HCT116 (cell line): ENCODE measurements around the gene SDSL. TPM values are rescaled to one million over a fixed set of nuclear protein-coding genes. Genes with fewer than 3 reads are reported as not detected.

Experiments used
- ATAC-seq: fragments of 200-7000 bp; cut with Tn5 transposase; 2 replicates; pipeline ENCODE4 v1.9.1; 2020; ENCODE audit warnings: mild to moderate bottlenecking, moderate library complexity
- BruUV-seq: library from RNA; stranded (reverse); fragments of 400-500 nt; replicated peaks from 2 replicates; lab custom pipeline; 2021; lab: Mats Ljungman, UMichigan
- CTCF ChIA-PET: fragments of 300-600 bp; sonication (Branson Sonifier 250); formaldehyde crosslinking; loops from one replicate; lab custom pipeline; 2021; ENCODE audit warnings: antibody characterized with exemption; lab: Charles Lee
- POLR2A ChIA-PET: fragments of 300-600, 350-600 bp; sonication (Branson Sonifier 250); formaldehyde crosslinking; loops from one replicate; lab custom pipeline; 2021; ENCODE audit warnings: antibody characterized with exemption; lab: Charles Lee
- RAD21 ChIA-PET, 2 experiments: fragments of 300-600 bp; sonication (Branson Sonifier 250); formaldehyde crosslinking; loops; one replicate each; lab custom pipeline; 2023; ENCODE audit warnings: low total read pairs in 2 of 2; ENCODE audit not compliant: uncharacterized antibody in 2 of 2, unreplicated experiment in 2 of 2, low non-redundant PET in 1 of 2; lab: Charles Lee
- DNase-seq: peaks from one replicate; pipeline ENCODE4 v3.0.0-alpha.2; 2010; ENCODE audit warnings: low read depth, low spot score
- H2AFZ ChIP-seq: fragments of 200-600 bp; shearing (Covaris generic), sonication (generic); 2 replicates; pipeline ENCODE4 v1.6.1; 2017; ENCODE audit warnings: low read depth, mixed run types, mixed read lengths, antibody characterized with exemption, low read length; ENCODE audit not compliant: poor library complexity, severe bottlenecking
- H3K27ac ChIP-seq: 2 replicates; pipeline ENCODE4 v1.5.1; 2012; ENCODE audit warnings: low read depth, low read length
- H3K27me3 ChIP-seq: fragments of 200-600 bp; sonication (generic); 2 replicates; pipeline ENCODE4 v1.6.1; 2016; ENCODE audit warnings: mixed run types, low read length, mixed read lengths; ENCODE audit not compliant: insufficient read depth
- H3K36me3 ChIP-seq, 2 experiments: fragments of 200-500 bp in 1 of 2; fragments of 200-600 bp in 1 of 2; sonication (Bioruptor generic) in 1 of 2; sonication (generic) in 1 of 2; 2 replicates each; pipeline versions ENCODE4 v1.5.1 to v1.6.1; 2014 to 2016; ENCODE audit warnings: low read length in 2 of 2, inconsistent platforms in 1 of 2, mixed read lengths in 1 of 2, mixed run types in 1 of 2; ENCODE audit not compliant: insufficient read depth in 2 of 2, control insufficient read depth in 1 of 2
- H3K4me1 ChIP-seq, 2 experiments: fragments of 200-600 bp in 1 of 2; sonication (generic) in 1 of 2; 2 replicates each; pipeline versions ENCODE4 v1.5.1 to v1.6.1; 2012 to 2017; ENCODE audit warnings: low read length in 2 of 2, inconsistent platforms in 1 of 2, mild to moderate bottlenecking in 1 of 2, mixed read lengths in 1 of 2, mixed run types in 1 of 2, moderate library complexity in 1 of 2; ENCODE audit not compliant: insufficient read depth in 2 of 2, control insufficient read depth in 1 of 2
- H3K4me2 ChIP-seq: fragments of 200-600 bp; sonication (generic); 2 replicates; pipeline ENCODE4 v1.6.1; 2017; ENCODE audit warnings: mixed run types, low read length, mixed read lengths
- H3K4me3 ChIP-seq, 2 experiments: fragments of 200-600 bp in 1 of 2; sonication (generic) in 1 of 2; replicated peaks in 1 of 2; 2 replicates each; pipeline ENCODE4 v1.5.1; 2011 to 2016; ENCODE audit warnings: low read length in 2 of 2, control low read depth in 1 of 2, low read depth in 1 of 2, mild to moderate bottlenecking in 1 of 2, mixed read lengths in 1 of 2, mixed run types in 1 of 2
- H3K79me2 ChIP-seq: fragments of 200-600 bp; sonication (generic); 2 replicates; pipeline ENCODE4 v1.6.1; 2017; ENCODE audit warnings: mild to moderate bottlenecking, mixed run types, low read length, moderate library complexity, mixed read lengths; ENCODE audit not compliant: insufficient read depth
- H3K9ac ChIP-seq: fragments of 200-600 bp; sonication (generic); 2 replicates; pipeline ENCODE4 v1.6.1; 2016; ENCODE audit warnings: low read length, mixed read lengths
- H3K9me2 ChIP-seq: fragments of 200-600 bp; sonication (generic), shearing (Covaris generic); 2 replicates; pipeline ENCODE4 v1.6.1; 2017; ENCODE audit warnings: mixed run types, mild to moderate bottlenecking, moderate library complexity; ENCODE audit not compliant: insufficient read depth
- H3K9me3 ChIP-seq, 2 experiments: fragments of 200-500 bp in 1 of 2; fragments of 200-600 bp in 1 of 2; sonication (Bioruptor generic) in 1 of 2; sonication (generic) in 1 of 2; 2 replicates each; pipeline ENCODE4 v1.6.1; 2014 to 2017; ENCODE audit warnings: low read length in 2 of 2, mixed read lengths in 2 of 2, inconsistent platforms in 1 of 2, low read depth in 1 of 2, mild to moderate bottlenecking in 1 of 2, mixed run types in 1 of 2, moderate library complexity in 1 of 2; ENCODE audit not compliant: control insufficient read depth in 1 of 2, insufficient read depth in 1 of 2
- H4K20me1 ChIP-seq: fragments of 200-600 bp; sonication (generic), shearing (Covaris generic); 2 replicates; pipeline ENCODE4 v1.6.1; 2017; ENCODE audit warnings: mixed run types, mild to moderate bottlenecking, moderate library complexity; ENCODE audit not compliant: insufficient read depth
- EGR1 ChIP-seq: IDR thresholded peaks from 2 replicates; pipeline ENCODE4 v1.6.1; 2012; ENCODE audit warnings: low read depth
- POLR2A ChIP-seq: IDR thresholded peaks from 2 replicates; pipeline ENCODE4 v1.7.0; 2011; ENCODE audit warnings: borderline replicate concordance; ENCODE audit not compliant: insufficient read depth, insufficient read length; ENCODE audit errors: extremely low read depth
- SRF ChIP-seq: IDR thresholded peaks from 2 replicates; pipeline ENCODE4 v1.6.1; 2012; ENCODE audit warnings: low read depth
- ZNF274 ChIP-seq: fragments of 200-500 bp; sonication (Bioruptor generic); IDR thresholded peaks from 2 replicates; pipeline ENCODE4 v1.6.1; 2014; ENCODE audit warnings: mild to moderate bottlenecking, low read depth, low read length, inconsistent platforms
- intact Hi-C: fragments of 100-400 bp; cut with micrococcal nuclease; formaldehyde crosslinking; loops from 2 replicates; pipeline ENCODE4 v1.10.0; 2022
- total RNA-seq: library from RNA; stranded (reverse); gene quantifications from one replicate; pipeline ENCODE4 v1.2.1, GENCODE V29; 2021; ENCODE audit not compliant: unreplicated experiment

SDSL gene
- total RNA-seq, 1 experiment from 2014 or later, result 19.1 TPM

DNA sequence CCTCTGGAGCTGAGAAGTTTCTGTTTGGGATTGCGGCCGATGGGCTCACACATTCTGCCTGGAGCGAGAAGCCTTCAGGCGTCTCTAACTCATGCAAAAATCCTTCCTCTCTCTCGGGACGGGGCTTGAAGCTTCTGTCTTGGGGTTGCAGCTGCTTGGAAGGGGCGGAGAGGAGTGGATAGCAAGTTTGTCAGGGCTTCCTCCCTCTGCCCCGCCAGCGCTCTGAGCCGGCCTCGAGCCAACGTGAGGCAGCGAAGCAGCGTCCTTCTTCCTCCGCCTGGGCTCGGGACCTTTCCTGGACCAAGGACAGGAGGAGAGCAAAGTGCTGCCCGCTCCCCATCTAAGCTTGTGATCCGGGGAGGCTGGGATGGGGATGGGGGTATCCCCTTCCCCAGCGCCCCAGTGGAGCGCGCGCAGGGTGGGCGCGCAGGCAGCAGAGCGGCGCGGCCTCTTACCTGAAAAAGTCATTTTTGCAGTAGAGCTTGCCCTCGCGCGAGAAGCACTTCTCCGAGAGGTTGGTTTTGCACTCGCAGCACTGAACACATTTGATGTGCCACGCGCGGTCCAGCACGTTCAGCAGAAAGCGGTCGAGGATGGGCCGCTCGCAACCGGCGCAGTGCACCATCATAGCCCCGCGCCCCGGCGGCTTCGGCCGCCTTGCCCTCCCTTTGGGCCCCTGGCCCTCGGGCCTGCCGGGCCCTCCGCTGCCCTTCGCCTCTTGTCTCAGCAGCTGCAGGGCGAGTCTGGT lies 48.9 kb downstream of the SDSL start:
- Histone ChIP-seq H3K36me3 (no peaks in the 10 kb centered on the region), H3K4me1 (peaks cover 4 to 14% of the 10 kb centered on the region in 2 experiments; a peak in 2 of 4 replicates), H4K20me1 (no peaks in the 10 kb centered on the region), H3K79me2 (no peaks in the 10 kb centered on the region), H3K27ac (no peak overlapping the region), H3K9me2 (no peaks in the 10 kb centered on the region), H3K9me3 (no peaks in the 10 kb centered on the region)
- no peak for ATAC-seq
- DNase-seq, result no peak
- intact Hi-C loops, result no loop called here
- CTCF ChIA-PET, result interaction anchor here (1.7 kb wide), 1 partner anchor 9 kb away, joined by 5 read pairs; no protein-coding TSS in a partner anchor
- TF ChIP-seq SRF (no peak), ZNF274 (no peak)
- TF ChIP-seq, all 23 proteins: peak for 0
- no TSS peak for BruUV-seq
- Histone ChIP-seq H3K9ac (no peak overlapping the region), H3K4me2 (no peak overlapping the region), H3K27me3 (peaks cover 19% of the 10 kb centered on the region), H2AFZ (no peak overlapping the region), H3K4me3 (no peak overlapping the region)
- POLR2A ChIA-PET, result no interaction called here
- RAD21 ChIA-PET, result interaction anchor here in 1 of 2 experiments (0.7 kb wide), 1 partner anchor 12 kb away, joined by 4 read pairs; no protein-coding TSS in a partner anchor

GRCh38 chr12:113471619-113472171 lies 49.5 kb downstream of the SDSL start, which contains the start of gene LHX5:
TSS of gene LHX5 (minus strand) at chr12:113471871. CDS start at chr12:113471498, 373 bp downstream.
- TF ChIP-seq EGR1 (no peak), POLR2A (no peak)
- H3K9me2 ChIP-seq, result no peaks in the 10 kb centered on the region
- H3K9me3 ChIP-seq, result no peaks in the 10 kb centered on the region
- DNase-seq (no peak), ATAC-seq (no peak)
- no peak within 1 kb of the TSS for H3K4me2 ChIP-seq
- H3K27ac ChIP-seq, result no peak within 1 kb of the TSS
- CTCF ChIA-PET, result interaction anchor here (1.7 kb wide), 1 partner anchor 10 kb away, joined by 5 read pairs; no protein-coding TSS in a partner anchor
- H3K4me1 ChIP-seq, result peaks cover 4 to 9% of the 10 kb centered on the region in 2 experiments; a peak in 2 of 4 replicates
- intact Hi-C loops, result no loop called here
- no peaks in the 10 kb centered on the region for H3K36me3 ChIP-seq
- no peak within 1 kb of the TSS for H3K4me3 ChIP-seq
- RAD21 ChIA-PET, result no interaction called here
- H3K9ac ChIP-seq, result no peak within 1 kb of the TSS
- POLR2A ChIA-PET, result no interaction called here
- no peaks in the 10 kb centered on the region for H3K79me2 ChIP-seq
- H4K20me1 ChIP-seq, result no peaks in the 10 kb centered on the region
- BruUV-seq, result no TSS peak
- H3K27me3 ChIP-seq, result peaks cover 19% of the 10 kb centered on the region
- H2AFZ ChIP-seq, result no peak within 1 kb of the TSS
